H9 (cell line): ENCODE data around the gene S1PR4. TPM values are rescaled to one million over a fixed set of nuclear protein-coding genes. Genes with fewer than 3 reads are reported as not detected.

Source experiments
- DNase-seq: peaks from one replicate; pipeline ENCODE4 v3.0.0-alpha.2; 2017
- H2AFZ ChIP-seq: one replicate; pipeline ENCODE4 v1.6.1; 2013; ENCODE audit warnings: mild to moderate bottlenecking, low read length, control low read depth, moderate library complexity
- H2AK5ac ChIP-seq: 2 replicates; pipeline ENCODE4 v1.6.1; 2013; ENCODE audit warnings: low read length, control low read depth, mixed read lengths; ENCODE audit not compliant: insufficient read length
- H2BK120ac ChIP-seq: one replicate; pipeline ENCODE4 v1.6.1; 2013; ENCODE audit warnings: low read depth, mild to moderate bottlenecking, low read length, control low read depth, inconsistent platforms; ENCODE audit not compliant: poor library complexity, severe bottlenecking
- H2BK12ac ChIP-seq: 2 replicates; pipeline ENCODE4 v1.6.1; 2013; ENCODE audit warnings: low read length, control low read depth, mixed read lengths, low read depth; ENCODE audit not compliant: insufficient read length
- H2BK15ac ChIP-seq: 2 replicates; pipeline ENCODE4 v1.6.1; 2013; ENCODE audit warnings: low read depth, low read length, control low read depth
- H2BK20ac ChIP-seq: one replicate; pipeline ENCODE4 v1.6.1; 2013; ENCODE audit warnings: low read depth, mild to moderate bottlenecking, low read length, control low read depth, inconsistent platforms; ENCODE audit not compliant: poor library complexity, severe bottlenecking
- H2BK5ac ChIP-seq: 2 replicates; pipeline ENCODE4 v1.6.1; 2013; ENCODE audit warnings: low read length, control low read depth, mixed read lengths; ENCODE audit not compliant: insufficient read length
- H3K14ac ChIP-seq: 2 replicates; pipeline ENCODE4 v1.6.1; 2013; ENCODE audit warnings: low read length, control low read depth; ENCODE audit not compliant: insufficient read depth
- H3K18ac ChIP-seq: 2 replicates; pipeline ENCODE4 v1.6.1; 2013; ENCODE audit warnings: low read depth, mild to moderate bottlenecking, mixed read lengths, low read length, control low read depth; ENCODE audit not compliant: insufficient read length
- H3K23ac ChIP-seq: 2 replicates; pipeline ENCODE4 v1.6.1; 2013; ENCODE audit warnings: low read length, control low read depth, mixed read lengths, low read depth; ENCODE audit not compliant: insufficient read length
- H3K23me2 ChIP-seq: 2 replicates; pipeline ENCODE4 v1.6.1; 2013; ENCODE audit warnings: low read depth, mild to moderate bottlenecking, mixed read lengths, low read length, control low read depth; ENCODE audit not compliant: insufficient read length, poor library complexity, severe bottlenecking
- H3K27ac ChIP-seq: 2 replicates; pipeline ENCODE4 v1.5.1; 2013; ENCODE audit warnings: low read length, control low read depth, mixed read lengths, low read depth; ENCODE audit not compliant: insufficient read length
- H3K27me3 ChIP-seq: 2 replicates; pipeline ENCODE4 v1.6.1; 2013; ENCODE audit warnings: low read length, control low read depth, inconsistent platforms; ENCODE audit not compliant: insufficient read depth
- H3K4ac ChIP-seq: 2 replicates; pipeline ENCODE4 v1.6.1; 2013; ENCODE audit warnings: low read depth, mild to moderate bottlenecking, control low read depth, inconsistent platforms, low read length, moderate library complexity
- H3K4me1 ChIP-seq: 2 replicates; pipeline ENCODE4 v1.6.1; 2013; ENCODE audit warnings: low read length, control low read depth, inconsistent platforms; ENCODE audit not compliant: insufficient read depth
- H3K4me2 ChIP-seq: 2 replicates; pipeline ENCODE4 v1.6.1; 2013; ENCODE audit warnings: low read length, control low read depth, mixed read lengths; ENCODE audit not compliant: insufficient read length, insufficient read depth
- H3K56ac ChIP-seq: 2 replicates; pipeline ENCODE4 v1.6.1; 2013; ENCODE audit warnings: low read depth, mild to moderate bottlenecking, mixed read lengths, low read length, control low read depth; ENCODE audit not compliant: insufficient read length
- H3K79me1 ChIP-seq: 2 replicates; pipeline ENCODE4 v1.6.1; 2013; ENCODE audit warnings: low read depth, mild to moderate bottlenecking, moderate library complexity, low read length, control low read depth, inconsistent platforms; ENCODE audit not compliant: insufficient read depth, poor library complexity, severe bottlenecking
- H3K79me2 ChIP-seq: 2 replicates; pipeline ENCODE4 v1.6.1; 2013; ENCODE audit warnings: low read length, control low read depth, inconsistent platforms; ENCODE audit not compliant: insufficient read depth
- H3K9ac ChIP-seq: 2 replicates; pipeline ENCODE4 v1.6.1; 2013; ENCODE audit warnings: low read length, control low read depth, mixed read lengths; ENCODE audit not compliant: insufficient read length; ENCODE audit errors: extremely low read depth
- H3K9me3 ChIP-seq: one replicate; pipeline ENCODE4 v1.6.1; 2013; ENCODE audit warnings: low read depth, low read length, inconsistent platforms; ENCODE audit not compliant: control insufficient read depth
- H3T11ph ChIP-seq: one replicate; pipeline ENCODE4 v1.6.1; 2013; ENCODE audit warnings: mild to moderate bottlenecking, low read length, control low read depth, inconsistent platforms
- H4K20me1 ChIP-seq: one replicate; pipeline ENCODE4 v1.6.1; 2013; ENCODE audit not compliant: control insufficient read depth, insufficient read length, insufficient read depth
- H4K5ac ChIP-seq: 2 replicates; pipeline ENCODE4 v1.6.1; 2013; ENCODE audit warnings: low read depth, mild to moderate bottlenecking, mixed read lengths, low read length, control low read depth; ENCODE audit not compliant: insufficient read length
- H4K8ac ChIP-seq: replicated peaks from 2 replicates; pipeline ENCODE4 v1.6.1; 2013; ENCODE audit warnings: low read length, control low read depth, mixed read lengths, low read depth; ENCODE audit not compliant: insufficient read length
- H4K91ac ChIP-seq: 2 replicates; pipeline ENCODE4 v1.6.1; 2013; ENCODE audit warnings: low read depth, mild to moderate bottlenecking, moderate library complexity, mixed read lengths, low read length, control low read depth; ENCODE audit not compliant: insufficient read length
- H3K27ac Mint-ChIP-seq, 3 experiments: 2 replicates in 2 of 3; 3 replicates in 1 of 3; pipeline ENCODE4 v1.8.0; 2020 to 2021; ENCODE audit warnings: mixed read lengths in 3 of 3, mild to moderate bottlenecking in 1 of 3, moderate library complexity in 1 of 3
- H3K27me3 Mint-ChIP-seq: 2 replicates; pipeline ENCODE4 v1.8.0; 2021; ENCODE audit warnings: low read depth, mild to moderate bottlenecking, moderate library complexity, mixed read lengths
- H3K36me3 Mint-ChIP-seq, 3 experiments: 2 replicates in 2 of 3; 3 replicates in 1 of 3; pipeline ENCODE4 v1.8.0; 2020 to 2021; ENCODE audit warnings: low read depth in 3 of 3, mixed read lengths in 3 of 3; ENCODE audit not compliant: insufficient read depth in 1 of 3
- H3K4me1 Mint-ChIP-seq, 2 experiments: 2 replicates each; pipeline ENCODE4 v1.8.0; 2020; ENCODE audit warnings: mixed read lengths in 2 of 2
- H3K4me3 Mint-ChIP-seq, 2 experiments: 2 replicates in 1 of 2; 3 replicates in 1 of 2; pipeline ENCODE4 v1.8.0; 2020 to 2021; ENCODE audit warnings: mild to moderate bottlenecking in 2 of 2, mixed read lengths in 2 of 2, moderate library complexity in 1 of 2
- H3K9me3 Mint-ChIP-seq, 2 experiments: 2 replicates in 1 of 2; 3 replicates in 1 of 2; pipeline ENCODE4 v1.8.0; 2020; ENCODE audit warnings: mild to moderate bottlenecking in 2 of 2, mixed read lengths in 2 of 2, moderate library complexity in 1 of 2
- CTCF ChIP-seq: fragments of 200-600 bp; sonication (generic); conservative IDR thresholded peaks from 3 replicates; pipeline ENCODE4 v1.8.0; 2021; ENCODE audit warnings: antibody characterized with exemption, mild to moderate bottlenecking
- WGBS: extraction: QIAGEN DNeasy Blood & Tissue Kit; methylation state at CpG from one replicate; pipeline ENCODE4 v1.1.7; 2013; ENCODE audit warnings: missing lambda C conversion rate, low lambda C conversion rate, mixed read lengths; ENCODE audit not compliant: insufficient read length; ENCODE audit errors: extremely low coverage; 5-methylcytosine and 5-hydroxymethylcytosine counted together
- total RNA-seq: library from RNA; stranded (reverse); gene quantifications from 2 replicates; pipeline ENCODE4 v1.2.1, GENCODE V29; 2021

The S1PR4 gene
- total RNA-seq, 1 experiment from 2014 or later: not detected

GRCh38 chr19:3189702-3190469 lies 11.3 kb downstream of the S1PR4 start:
- TF ChIP-seq CTCF: no peak
- H3K56ac ChIP-seq: no peak overlapping the region
- no peak overlapping the region for H2BK15ac ChIP-seq
- H4K91ac ChIP-seq: no peak overlapping the region
- H3K9ac ChIP-seq: no peak overlapping the region
- H3K4me2 ChIP-seq: no peak overlapping the region
- no peak overlapping the region for H2AFZ ChIP-seq
- H2BK120ac ChIP-seq: no peak overlapping the region
- Mint-ChIP-seq H3K4me1 (peaks cover 12 to 23% of the 10 kb centered on the region in 2 experiments), H3K27me3 (no peaks in the 10 kb centered on the region), H3K36me3 (peaks cover 12 to 24% (median 23%) of the 10 kb centered on the region in 3 experiments), H3K4me3 (no peak overlapping the region), H3K9me3 (no peaks in the 10 kb centered on the region; a peak in 1 of 5 replicates), H3K27ac (no peak overlapping the region)
- H2BK5ac ChIP-seq: no peak overlapping the region
- no peak overlapping the region for H2BK12ac ChIP-seq
- peaks cover 7% of the 10 kb centered on the region for H3K23me2 ChIP-seq
- H3K14ac ChIP-seq: no peak overlapping the region
- H4K20me1 ChIP-seq: no peaks in the 10 kb centered on the region
- peaks cover 23% of the 10 kb centered on the region; the same call in 1 of the 2 replicates for H3K79me2 ChIP-seq
- no peak for DNase-seq
- no CpG with 5 or more reads among the region's 28 CpGs for WGBS
- H4K5ac ChIP-seq: no peak overlapping the region
- H2AK5ac ChIP-seq: no peak overlapping the region
- no peak overlapping the region for H3K23ac ChIP-seq
- H3K27me3 ChIP-seq: no peaks in the 10 kb centered on the region
- peaks cover 22% of the 10 kb centered on the region for H3K79me1 ChIP-seq
- no peak overlapping the region for H3T11ph ChIP-seq
- H2BK20ac ChIP-seq: no peak overlapping the region
- H3K4ac ChIP-seq: no peak overlapping the region
- H3K18ac ChIP-seq: no peak overlapping the region
- no peak overlapping the region for H3K27ac ChIP-seq
- H3K4me1 ChIP-seq: no peaks in the 10 kb centered on the region
- no peak overlapping the region for H4K8ac ChIP-seq
- H3K9me3 ChIP-seq: no peaks in the 10 kb centered on the region
